HG02938 (cell line): ENCODE data around the gene CNBD2.
"Not testable (repeated sequence)": the region's sequence is repeated elsewhere in the genome, so short reads cannot be mapped to it uniquely, and the experiment has no call there.

Source experiments
- ATAC-seq: cut with Tn5 transposase; IDR thresholded peaks from one replicate; pipeline ENCODE4 v1.9.1; 2021; ENCODE audit warnings: mild to moderate bottlenecking, moderate library complexity; ENCODE audit not compliant: unreplicated experiment

The CNBD2 gene

DNA sequence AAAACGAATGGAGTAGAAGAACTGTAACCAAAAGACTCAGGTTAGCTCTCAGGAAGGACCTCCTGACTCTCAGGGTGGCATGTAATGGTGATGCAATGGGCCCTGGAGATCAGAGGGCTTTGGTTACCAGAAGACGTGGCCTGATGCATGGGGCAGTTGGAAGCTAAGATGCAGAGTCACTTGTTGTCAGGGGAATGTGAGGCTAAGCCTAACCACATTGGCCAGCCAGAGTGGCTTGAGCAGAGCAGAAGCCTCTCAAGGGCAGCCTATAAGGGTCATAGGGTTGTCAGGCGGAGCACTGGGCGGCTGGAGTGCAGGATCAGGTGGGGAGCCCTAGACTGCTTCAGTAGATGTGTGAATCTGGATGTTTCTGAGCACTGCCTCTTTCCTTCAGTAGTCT, 5.9 kb downstream of the CNBD2 start:
- ATAC-seq = no peak

DNA sequence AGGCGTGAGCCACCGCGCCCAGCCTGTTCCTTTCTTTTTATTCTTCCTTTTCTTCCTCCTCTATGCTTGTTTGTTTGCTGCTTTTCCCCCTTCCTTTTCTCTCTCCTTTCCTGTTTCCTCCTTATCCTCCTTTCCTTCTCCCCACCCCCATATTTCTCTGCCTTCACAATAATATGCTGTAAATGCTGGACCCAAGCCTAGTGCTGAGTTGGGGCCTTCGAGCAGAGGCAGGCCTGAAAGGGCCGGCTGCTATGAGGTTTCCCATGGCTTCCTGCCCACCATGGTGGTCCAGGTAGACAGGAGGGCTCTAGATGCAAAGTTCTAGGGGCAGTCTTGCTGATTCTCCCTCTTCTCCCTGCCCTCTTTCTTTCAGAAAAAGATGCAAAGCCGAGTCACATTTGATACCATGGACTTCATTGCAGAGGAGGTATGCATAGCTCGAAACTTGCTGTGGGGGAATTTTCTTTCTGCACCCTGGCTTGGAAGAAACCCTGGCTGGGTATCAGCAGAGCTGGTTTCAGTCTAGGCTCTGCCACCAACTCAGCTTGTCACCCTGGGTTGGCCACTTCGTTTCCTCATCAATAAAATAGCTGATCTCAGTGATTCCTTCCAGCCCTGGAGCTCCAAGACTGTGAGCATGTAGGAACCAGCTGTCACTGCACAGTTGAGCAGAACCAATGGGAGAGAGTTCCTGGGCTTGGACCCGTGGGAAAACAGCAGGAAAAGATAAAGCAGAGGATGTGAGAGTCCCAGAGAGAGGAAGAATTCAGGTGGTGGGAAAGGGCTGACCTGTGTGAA, 7.4 kb downstream of the CNBD2 start:
- no peak for ATAC-seq

DNA sequence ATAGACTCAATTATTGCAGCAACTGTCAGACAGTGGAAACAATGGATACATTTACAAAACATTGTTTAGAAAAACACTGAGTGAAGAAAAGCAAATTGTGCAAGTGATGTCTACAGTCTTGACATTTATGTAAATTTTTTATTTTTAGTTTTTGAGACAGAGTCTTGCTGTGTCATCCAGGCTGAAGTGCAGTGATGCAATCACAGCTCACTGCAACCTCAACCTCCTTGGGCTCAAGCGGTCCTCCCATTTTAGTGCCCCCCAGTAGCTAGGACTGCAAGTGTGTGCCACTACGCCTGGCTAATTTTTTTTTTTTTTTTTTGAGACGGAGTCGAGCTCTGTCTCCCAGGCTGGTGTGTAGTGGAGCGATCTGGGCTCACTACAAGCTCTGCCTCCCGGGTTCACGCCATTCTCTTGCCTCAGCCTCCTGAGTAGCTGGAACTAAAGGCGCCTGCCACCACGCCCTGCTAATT, 9.7 kb downstream of the CNBD2 start:
- no peak for ATAC-seq

DNA sequence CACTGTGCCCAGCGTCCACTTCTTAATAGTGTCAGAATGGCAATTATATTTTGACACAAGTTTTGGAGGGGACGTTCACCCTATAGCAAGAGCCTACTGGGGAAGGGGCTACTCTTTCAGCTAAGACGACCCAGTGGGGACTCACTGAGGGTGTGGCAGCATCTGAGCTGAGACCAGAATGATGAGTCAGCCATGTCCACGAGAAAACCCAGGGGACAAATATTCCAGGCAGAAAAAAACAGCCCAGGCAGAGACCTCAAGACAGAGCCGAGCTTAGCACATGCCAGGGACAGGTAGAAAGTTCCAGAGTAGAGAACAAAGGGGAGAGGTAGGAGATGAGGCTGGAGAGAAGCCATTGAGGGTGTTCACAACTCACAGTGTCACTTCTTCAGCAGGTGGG, 11.2 kb downstream of the CNBD2 start:
- no peak for ATAC-seq

DNA sequence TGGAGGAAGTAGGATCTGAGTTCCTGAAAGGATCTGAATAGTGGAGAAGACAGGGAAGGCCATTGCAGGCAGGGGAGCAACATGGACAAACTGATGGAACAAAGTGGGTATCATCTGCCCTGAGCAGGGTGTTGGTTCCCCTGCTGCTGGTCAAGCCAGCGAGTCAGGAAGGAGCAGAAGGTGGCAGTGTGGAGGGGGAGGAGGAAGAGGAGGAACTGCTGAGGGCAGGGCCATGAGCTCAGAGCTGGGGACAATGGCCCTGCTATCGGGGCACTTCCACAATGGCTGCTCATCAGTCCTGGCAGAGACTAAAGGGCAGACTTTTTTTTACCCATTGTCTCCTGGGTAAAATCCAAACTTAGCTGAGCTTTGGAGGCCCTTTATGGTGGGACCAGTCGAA, 13.6 kb downstream of the CNBD2 start:
- ATAC-seq = no peak

DNA sequence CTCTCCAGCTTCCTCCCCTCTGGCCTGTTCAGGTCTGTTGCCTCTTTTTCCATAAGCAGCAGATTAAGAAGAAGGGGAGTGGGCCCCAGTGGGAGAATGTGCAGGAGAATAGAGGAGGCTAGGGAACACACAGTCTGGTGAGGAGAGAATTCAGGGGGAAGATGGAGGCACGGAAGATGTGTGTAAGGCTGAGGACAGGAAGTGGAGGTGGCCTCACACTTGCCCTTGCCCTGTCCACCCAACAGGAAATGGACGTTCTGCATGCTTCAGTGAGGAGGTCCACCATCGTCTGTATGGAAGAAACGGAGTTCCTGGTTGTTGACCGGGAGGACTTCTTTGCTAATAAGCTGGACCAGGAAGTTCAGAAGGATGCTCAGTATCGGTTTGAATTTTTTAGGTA, 16.0 kb downstream of the CNBD2 start:
- ATAC-seq = no peak

DNA sequence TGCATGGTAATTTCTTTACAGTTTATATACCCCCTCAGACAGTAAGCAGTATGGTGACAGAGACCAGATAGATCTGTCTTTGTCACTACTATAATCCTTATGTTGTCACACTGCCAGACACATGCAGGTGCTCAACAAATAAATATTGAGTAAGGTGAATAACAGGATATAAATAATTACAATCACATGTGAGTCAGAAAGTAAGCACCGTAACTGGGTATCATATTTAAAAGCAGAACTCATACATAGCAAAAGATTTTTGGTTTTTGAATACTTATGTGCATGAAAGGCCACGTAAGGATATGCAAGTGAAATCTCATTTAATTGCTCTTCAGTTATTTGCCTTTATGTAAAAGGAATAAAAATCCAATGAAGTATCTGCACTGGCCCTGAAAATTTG, 17.4 kb downstream of the CNBD2 start:
- ATAC-seq = no peak

DNA sequence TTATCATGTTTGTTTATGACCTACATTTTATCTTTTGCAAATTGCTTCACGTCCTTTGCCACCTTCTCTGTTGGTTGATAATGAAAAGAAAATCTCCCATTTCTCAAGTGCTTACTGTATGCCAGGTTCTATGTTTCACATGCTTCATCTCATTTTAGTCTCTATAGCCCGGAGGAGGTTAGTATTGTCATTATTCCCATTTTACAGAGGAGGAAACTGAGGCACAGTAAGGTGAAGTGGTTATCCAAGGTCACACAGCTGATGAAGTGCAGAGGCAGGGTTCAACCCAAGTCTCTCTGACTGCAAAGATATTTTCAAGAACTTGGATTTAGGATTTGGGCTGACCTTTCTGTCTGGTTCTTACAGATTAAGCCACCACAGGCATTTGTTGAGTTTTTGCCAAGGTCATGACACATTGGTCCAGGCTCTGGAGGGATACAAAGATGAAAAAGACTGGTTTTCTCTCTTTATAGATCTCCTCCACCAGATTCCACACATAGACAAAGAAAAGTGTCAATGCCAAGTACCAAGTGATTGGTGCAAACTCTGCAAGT, 20.6 kb downstream of the CNBD2 start:
- ATAC-seq = no peak

DNA sequence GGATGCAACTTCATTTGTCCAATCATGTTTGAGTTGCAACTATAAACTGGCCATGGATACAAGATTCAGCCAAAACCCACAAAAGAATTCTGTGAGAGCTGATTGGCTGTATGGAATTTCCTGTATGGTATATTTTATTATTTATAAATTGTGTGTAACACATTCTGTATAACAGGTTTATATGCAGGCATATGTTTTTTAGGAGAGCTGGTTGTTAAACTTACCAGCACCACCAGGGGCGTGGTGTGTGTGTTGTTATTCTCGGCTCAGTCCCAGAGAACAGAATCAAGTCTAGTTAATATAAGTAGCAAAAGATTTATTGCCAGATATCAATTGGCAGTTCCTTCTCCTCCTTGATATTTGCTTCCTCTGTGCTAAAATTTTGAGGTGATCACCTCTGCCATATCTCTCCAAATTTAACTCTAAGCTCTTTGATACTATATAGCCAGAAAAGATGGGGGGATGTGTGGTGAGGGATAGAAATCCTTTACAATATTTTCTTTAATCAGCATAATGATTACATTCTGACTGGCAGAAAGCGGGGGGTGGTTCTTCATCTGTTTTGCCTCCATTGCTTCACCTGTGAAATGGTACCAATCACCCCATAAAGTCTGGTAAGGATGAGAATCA, 22.9 kb downstream of the CNBD2 start:
- no peak for ATAC-seq

DNA sequence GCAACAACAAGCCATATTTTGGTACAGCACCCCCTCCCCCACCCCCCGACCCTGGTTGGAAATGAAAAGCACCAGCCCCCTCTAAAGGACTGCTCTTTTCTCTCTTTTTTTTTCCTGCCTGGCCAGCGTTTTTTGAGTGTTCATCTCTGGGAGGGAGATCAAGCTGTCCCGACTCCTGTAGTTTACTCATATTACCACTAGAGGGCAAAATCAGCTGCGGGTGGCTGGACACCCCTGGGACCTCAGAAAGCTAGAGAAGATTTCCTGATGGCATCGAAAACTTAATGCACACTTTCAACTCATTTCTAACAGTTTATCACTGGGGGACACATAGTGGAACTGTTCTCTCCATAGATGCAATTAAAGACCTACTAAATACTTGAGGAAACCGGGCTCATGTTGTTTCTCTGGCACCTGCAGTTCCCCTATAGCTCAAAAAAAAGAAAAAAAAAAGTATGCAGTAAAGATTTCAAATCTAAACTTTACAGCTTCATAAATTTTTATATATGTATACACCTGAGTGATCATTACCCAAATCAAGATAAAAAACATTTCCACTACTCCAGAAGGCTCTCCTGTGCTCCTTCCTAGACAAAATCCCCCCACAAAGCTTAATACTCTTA, 24.4 kb downstream of the CNBD2 start:
- ATAC-seq = no peak

DNA sequence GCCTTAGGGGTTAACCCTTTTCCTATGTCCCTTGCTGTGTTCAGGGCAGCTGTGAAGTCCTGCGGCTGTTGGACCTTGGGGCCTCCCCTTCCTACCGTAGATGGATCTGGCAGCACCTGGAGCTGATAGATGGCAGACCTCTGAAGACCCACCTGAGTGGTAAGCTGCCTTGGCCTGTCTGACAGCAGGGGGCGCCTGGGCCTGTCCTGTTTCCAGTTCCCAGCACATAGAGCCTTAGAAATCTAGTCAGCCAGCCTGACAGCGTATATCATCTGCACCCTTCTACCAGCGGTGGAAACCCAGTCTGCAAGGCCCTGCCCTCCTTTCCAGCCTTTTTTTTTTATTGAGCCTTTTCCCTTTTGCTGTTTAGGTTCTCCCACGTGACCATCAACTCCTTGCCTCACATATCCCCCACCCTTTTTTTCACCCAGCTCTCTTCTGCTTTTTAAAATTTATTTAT, 26.6 kb downstream of the CNBD2 start:
- ATAC-seq = no peak

DNA sequence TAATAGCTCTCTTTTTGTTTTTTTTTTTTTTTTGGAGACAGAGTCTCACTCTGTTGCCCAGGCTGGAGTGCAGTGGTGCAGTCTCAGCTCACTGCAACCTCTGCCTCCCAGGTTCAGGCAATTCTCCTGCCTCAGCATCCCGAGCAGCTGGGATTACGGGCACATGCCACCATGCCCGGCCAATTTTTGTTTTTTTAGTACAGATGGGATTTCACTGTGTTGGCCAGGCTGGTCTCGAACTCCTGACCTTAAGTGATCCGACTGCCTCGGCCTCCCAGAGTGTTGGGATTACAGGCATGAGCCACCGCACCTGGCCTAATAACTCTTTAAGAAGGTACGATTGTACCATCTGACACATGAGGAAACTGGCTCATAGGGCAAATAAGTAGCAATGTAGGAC, 28.1 kb downstream of the CNBD2 start:
- not testable (repeated sequence) for ATAC-seq

DNA sequence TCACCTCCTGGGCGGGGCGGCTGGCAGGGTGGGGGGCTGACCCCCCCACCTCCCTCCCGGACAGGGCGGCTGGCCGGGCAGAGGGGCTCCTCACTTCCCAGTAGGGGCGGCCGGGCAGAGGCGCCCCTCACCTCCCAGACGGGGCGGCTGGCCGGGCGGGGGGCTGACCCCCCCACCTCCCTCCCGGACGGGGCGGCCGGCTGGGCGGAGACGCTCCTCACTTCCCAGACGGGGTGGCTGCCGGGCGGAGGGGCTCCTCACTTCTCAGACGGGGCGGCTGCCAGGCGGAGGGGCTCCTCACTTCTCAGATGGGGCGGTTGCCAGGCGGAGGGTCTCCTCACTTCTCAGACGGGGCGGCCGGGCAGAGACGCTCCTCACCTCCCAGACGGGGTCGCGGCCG, 32.9 kb downstream of the CNBD2 start:
- ATAC-seq = not testable (repeated sequence)

DNA sequence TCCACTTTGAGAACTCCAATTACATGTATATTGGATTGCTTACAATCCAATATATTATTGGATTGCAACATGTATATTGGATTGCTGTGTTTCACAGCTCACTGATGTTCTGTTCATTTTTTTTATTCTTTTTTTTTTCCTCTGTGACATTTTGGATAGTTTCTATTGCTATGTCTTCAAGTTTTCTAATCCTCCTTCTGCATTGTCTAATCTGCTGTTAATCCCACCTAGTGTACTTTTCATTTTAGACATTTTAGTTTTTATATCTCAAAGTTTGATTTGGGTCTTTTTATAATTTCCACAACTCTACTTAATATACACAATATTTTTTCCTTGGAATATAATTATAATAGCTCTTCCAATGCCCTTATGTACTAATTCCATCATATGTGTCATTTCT, 34.5 kb downstream of the CNBD2 start:
- no peak for ATAC-seq

DNA sequence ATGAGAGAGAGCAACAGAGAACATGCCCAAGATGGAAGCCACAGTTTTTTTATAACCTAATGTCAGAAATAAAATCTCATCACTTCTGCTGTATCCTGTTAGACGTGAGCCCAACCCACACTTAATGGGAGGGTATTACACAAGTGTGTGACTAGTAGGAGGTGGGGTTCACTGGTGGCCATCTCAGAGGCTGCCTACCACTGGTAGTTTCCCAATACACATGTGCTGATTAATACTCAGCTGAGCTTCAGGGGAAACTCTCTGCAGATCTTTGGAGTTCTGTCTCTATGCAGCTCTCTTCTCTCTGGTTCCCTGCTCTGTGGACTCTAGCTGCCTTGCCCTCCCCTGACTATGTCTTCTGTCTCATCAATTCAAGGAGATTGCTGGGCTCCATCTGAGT, 35.7 kb downstream of the CNBD2 start:
- no peak for ATAC-seq

DNA sequence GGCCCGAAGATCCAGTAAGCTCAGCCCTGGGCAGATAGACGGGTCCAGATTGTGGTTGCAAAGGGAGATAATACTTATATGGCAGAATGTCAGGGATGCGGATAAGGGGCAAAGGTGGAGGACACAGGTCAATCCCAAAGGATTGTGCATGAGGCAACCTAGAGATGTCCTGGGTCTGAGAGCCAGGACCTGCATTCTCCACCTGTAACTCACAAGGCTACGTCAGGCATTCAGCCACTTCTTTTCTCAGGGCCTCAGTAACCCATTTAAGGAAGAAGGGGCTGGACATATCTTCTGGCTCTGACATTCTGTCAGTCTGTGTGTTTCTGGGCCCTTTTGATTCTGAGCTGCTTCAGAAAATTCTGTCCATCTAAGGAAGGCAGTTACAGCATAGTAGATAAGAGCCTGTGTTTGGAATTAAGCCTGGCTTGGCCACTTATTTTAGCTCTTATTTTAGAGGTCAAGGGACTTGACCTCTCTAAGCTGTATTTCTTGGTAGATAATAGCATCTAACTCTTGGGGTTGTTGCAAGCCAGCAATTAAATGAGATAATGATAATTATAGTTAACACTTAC, 40.2 kb downstream of the CNBD2 start:
- no peak for ATAC-seq

DNA sequence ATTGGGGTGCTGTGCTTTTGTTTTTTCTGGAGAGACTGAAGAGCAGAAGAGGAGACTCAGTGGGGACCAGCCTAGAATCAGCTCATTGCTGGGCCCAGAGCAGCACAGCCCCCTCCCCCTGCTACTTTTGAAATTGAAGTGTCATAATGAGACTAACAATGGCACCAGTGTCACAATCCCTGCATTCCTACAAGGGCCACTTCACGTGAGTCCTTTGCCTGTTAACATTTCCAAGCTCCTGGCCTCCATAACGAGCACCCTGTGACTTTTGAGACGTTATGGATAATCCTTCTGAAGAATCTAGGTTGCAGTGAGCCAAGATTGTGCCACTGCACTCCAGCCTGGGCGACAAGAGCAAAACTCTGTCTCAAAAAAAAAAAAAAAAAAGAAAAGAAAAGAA, 41.7 kb downstream of the CNBD2 start:
- ATAC-seq = no peak

DNA sequence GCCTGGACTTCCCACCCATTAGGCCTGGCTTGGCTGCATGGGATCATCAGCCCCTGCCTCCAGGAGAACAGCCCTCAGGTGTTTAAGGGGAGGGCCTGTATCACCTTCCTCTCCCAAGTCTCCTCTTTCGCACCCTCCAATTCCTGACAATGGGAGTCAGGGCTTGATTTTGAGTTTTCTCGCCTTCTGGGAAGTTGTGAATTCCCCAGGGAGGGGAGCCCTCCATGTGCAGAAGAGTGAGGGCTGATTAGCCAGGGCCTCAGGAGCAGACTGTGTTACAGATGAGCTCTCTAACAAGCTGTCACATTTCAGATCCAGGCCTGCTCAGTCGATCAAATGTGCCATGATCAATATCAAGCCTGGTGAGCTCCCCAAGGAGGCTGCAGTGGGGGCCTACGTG, 42.4 kb downstream of the CNBD2 start:
- ATAC-seq = no peak

DNA sequence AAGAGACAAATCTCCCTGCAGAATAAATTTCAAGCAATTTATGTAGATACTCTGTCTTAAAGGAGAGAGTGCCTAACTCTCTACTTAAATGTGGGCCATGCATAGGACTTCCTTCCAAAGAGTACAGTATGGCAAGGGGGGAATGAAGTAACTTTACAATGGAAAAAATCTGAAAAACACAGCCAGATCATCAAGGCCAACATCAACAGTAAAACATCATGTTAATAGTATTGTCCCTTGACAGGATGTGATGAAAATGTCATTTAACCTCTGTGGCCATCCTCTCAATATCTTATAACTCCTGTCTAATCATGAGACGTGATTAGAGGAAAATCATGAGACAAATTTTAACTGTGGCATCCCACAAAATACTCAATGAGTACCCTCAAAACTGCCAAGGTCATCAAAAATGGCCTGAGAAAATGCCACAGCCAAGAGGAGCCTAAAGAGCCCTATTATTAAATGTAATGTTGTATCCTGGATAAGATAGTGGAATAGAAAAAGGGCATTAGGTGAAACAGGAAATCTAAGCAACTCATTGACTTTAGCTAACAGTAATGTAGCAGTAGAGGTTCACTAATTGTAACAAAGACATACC, 47.5 kb downstream of the CNBD2 start:
- no peak for ATAC-seq

DNA sequence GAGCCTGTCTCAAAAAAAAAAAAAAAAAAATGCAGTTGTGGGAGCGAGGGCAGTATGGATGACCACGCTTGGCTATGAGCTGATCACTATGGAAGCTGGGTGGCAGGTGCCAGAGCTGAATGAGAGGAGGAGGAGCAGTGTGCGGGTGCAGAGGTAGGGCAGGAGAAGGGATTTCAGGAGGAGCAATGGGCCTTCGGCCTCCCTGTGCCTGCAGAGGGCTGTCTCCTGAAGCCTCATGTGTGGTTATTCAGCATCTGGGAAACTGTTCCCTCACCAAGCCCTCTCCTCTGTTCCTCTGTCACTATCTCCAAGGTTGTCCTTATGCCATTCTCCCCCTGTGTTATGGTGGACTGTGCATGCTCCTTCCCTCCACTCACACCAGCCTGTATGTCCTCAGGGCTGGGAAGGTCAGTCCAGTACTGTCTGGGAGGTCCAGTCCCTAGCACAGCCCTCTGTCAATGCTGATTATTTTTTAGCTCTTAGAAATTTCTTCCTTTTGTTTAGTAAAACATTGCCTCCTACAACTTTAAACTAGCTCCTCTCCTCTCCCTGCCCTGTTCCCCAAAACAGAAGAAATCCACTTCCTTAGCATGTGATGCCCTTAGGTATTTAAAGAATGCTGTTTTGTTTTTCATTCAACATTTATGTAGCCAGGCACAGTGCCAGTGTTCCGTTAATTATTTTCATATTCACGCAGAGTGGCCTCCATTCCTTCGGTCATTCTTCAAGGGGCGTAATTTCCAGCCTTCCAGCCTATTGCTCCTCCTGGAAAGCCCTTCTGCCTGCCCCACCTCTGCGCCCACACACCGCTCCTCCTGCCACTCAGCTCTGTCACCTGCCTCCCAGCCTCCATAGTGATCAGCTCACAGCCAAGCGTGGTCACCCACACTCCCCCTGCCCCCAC, 48.9 kb downstream of the CNBD2 start:
- ATAC-seq = no peak
